Measurements from ENCODE around the gene MGST2. TPM values are rescaled to one million over a fixed set of nuclear protein-coding genes. Genes with fewer than 3 reads are reported as not detected.

Gene MGST2
- total RNA-seq, 1 experiment from 2014 or later: 39.0 TPM

- Histone ChIP-seq H3F3A (ENCODE audit: low read length, unreplicated experiment) (no peaks in the 10 kb centered on the region), H3K4me3 (ENCODE audit: low read length) (no peak overlapping the region), H3K4me1 (ENCODE audit: insufficient read depth, low read length) (no peaks in the 10 kb centered on the region), H3K27me3 (ENCODE audit: low read length) (no peaks in the 10 kb centered on the region), H3K79me2 (ENCODE audit: low read length) (no peaks in the 10 kb centered on the region), H2AFZ (ENCODE audit: low read length) (no peak overlapping the region), H3K9me2 (replicated peaks; ENCODE audit: low read length) (no peaks in the 10 kb centered on the region), H3K36me3 (ENCODE audit: low read depth, low read length) (no peaks in the 10 kb centered on the region), H3K9me3 (ENCODE audit: low read length) (no peaks in the 10 kb centered on the region), H3K4me2 (ENCODE audit: low read length) (no peak overlapping the region), H4K20me1 (ENCODE audit: low read length) (no peaks in the 10 kb centered on the region), H3K27ac (ENCODE audit: low read length) (no peak overlapping the region), H3K9ac (ENCODE audit: low read length) (no peak overlapping the region)
- CTCF ChIA-PET: no interaction called here
- DNase-seq (no peak), ATAC-seq (no peak)
- intact Hi-C loops (cut with micrococcal nuclease): no loop called here
- BruUV-seq (replicated peaks): no TSS peak
- POLR2A ChIA-PET (ENCODE audit: unreplicated experiment): no interaction called here
- TF ChIP-seq EZH2phosphoT487 (IDR thresholded peaks at IDR 0.05; ENCODE audit: borderline replicate concordance, low read length) (no peak), EZH2 (IDR thresholded peaks at IDR 0.05; ENCODE audit: low read length, unreplicated experiment) (no peak), CTCF (conservative IDR thresholded peaks at IDR 0.05; ENCODE audit: low read depth, low read length) (no peak)
Measured at GRCh38 chr4:139719381-139720101, 53.9 kb downstream of the MGST2 start.

- H3K9ac ChIP-seq (ENCODE audit: low read length): no peak overlapping the region
- H3K4me3 ChIP-seq (ENCODE audit: low read length): no peak overlapping the region
- H3K36me3 ChIP-seq (ENCODE audit: low read depth, low read length): no peaks in the 10 kb centered on the region
- H3K27ac ChIP-seq (ENCODE audit: low read length): no peak overlapping the region
- H2AFZ ChIP-seq (ENCODE audit: low read length): no peak overlapping the region
- no peak overlapping the region for H3K4me2 ChIP-seq (ENCODE audit: low read length)
- ATAC-seq: no peak
- H3K9me3 ChIP-seq (ENCODE audit: low read length): no peaks in the 10 kb centered on the region
- POLR2A ChIA-PET (ENCODE audit: unreplicated experiment): no interaction called here
- TF ChIP-seq EZH2phosphoT487 (IDR thresholded peaks at IDR 0.05; ENCODE audit: borderline replicate concordance, low read length): no peak
- no peak for TF ChIP-seq EZH2 (IDR thresholded peaks at IDR 0.05; ENCODE audit: low read length, unreplicated experiment)
- TF ChIP-seq CTCF (conservative IDR thresholded peaks at IDR 0.05; ENCODE audit: low read depth, low read length): no peak
- H3K4me1 ChIP-seq (ENCODE audit: insufficient read depth, low read length): no peaks in the 10 kb centered on the region
- BruUV-seq (replicated peaks): no TSS peak
- DNase-seq: no peak
- intact Hi-C loops (cut with micrococcal nuclease): no loop called here
- no peaks in the 10 kb centered on the region for H4K20me1 ChIP-seq (ENCODE audit: low read length)
- H3K27me3 ChIP-seq (ENCODE audit: low read length): no peaks in the 10 kb centered on the region
- H3K79me2 ChIP-seq (ENCODE audit: low read length): no peaks in the 10 kb centered on the region
- CTCF ChIA-PET: no interaction called here
- no peaks in the 10 kb centered on the region for H3F3A ChIP-seq (ENCODE audit: low read length, unreplicated experiment)
- H3K9me2 ChIP-seq (replicated peaks; ENCODE audit: low read length): no peaks in the 10 kb centered on the region
Measured at GRCh38 chr4:139720806-139721205, 55.2 kb downstream of the MGST2 start.

GRCh38 chr4:139721789-139722188 is 56.2 kb downstream of the MGST2 start:
- ChIA-PET POLR2A (ENCODE audit: unreplicated experiment) (no interaction called here), CTCF (no interaction called here)
- no peak overlapping the region for H3K4me2 ChIP-seq (ENCODE audit: low read length)
- no peaks in the 10 kb centered on the region for H3K9me3 ChIP-seq (ENCODE audit: low read length)
- no peak overlapping the region for H3K27ac ChIP-seq (ENCODE audit: low read length)
- H2AFZ ChIP-seq (ENCODE audit: low read length): no peak overlapping the region
- H3K4me3 ChIP-seq (ENCODE audit: low read length): no peak overlapping the region
- TF ChIP-seq CTCF (conservative IDR thresholded peaks at IDR 0.05; ENCODE audit: low read depth, low read length) (no peak), EZH2phosphoT487 (IDR thresholded peaks at IDR 0.05; ENCODE audit: borderline replicate concordance, low read length) (no peak), EZH2 (IDR thresholded peaks at IDR 0.05; ENCODE audit: low read length, unreplicated experiment) (no peak)
- H3K79me2 ChIP-seq (ENCODE audit: low read length): no peaks in the 10 kb centered on the region
- no peaks in the 10 kb centered on the region for H3K36me3 ChIP-seq (ENCODE audit: low read depth, low read length)
- no peak overlapping the region for H3K9ac ChIP-seq (ENCODE audit: low read length)
- no peaks in the 10 kb centered on the region for H3F3A ChIP-seq (ENCODE audit: low read length, unreplicated experiment)
- DNase-seq (no peak), ATAC-seq (no peak)
- no peaks in the 10 kb centered on the region for H3K9me2 ChIP-seq (replicated peaks; ENCODE audit: low read length)
- H4K20me1 ChIP-seq (ENCODE audit: low read length): no peaks in the 10 kb centered on the region
- intact Hi-C loops (cut with micrococcal nuclease): no loop called here
- no peaks in the 10 kb centered on the region for H3K4me1 ChIP-seq (ENCODE audit: insufficient read depth, low read length)
- H3K27me3 ChIP-seq (ENCODE audit: low read length): no peaks in the 10 kb centered on the region
- BruUV-seq (replicated peaks): no TSS peak
